Astrocyte (in vitro differentiated cells and primary cell): ENCODE results near the gene AFF3.

Source experiments
- EZH2 ChIP-seq: IDR thresholded peaks from 2 replicates; pipeline ENCODE4 v1.6.1; 2012; ENCODE audit warnings: mild to moderate bottlenecking, low read length, inconsistent platforms; ENCODE audit not compliant: insufficient read depth
- TF ChIP-seq, protein P1 (sequence below): IDR thresholded peaks from 2 replicates; pipeline ENCODE4 v1.5.1; 2011; ENCODE audit warnings: low read depth, mild to moderate bottlenecking, inconsistent platforms, low read length, moderate library complexity; ENCODE audit not compliant: insufficient read depth

DNA sequence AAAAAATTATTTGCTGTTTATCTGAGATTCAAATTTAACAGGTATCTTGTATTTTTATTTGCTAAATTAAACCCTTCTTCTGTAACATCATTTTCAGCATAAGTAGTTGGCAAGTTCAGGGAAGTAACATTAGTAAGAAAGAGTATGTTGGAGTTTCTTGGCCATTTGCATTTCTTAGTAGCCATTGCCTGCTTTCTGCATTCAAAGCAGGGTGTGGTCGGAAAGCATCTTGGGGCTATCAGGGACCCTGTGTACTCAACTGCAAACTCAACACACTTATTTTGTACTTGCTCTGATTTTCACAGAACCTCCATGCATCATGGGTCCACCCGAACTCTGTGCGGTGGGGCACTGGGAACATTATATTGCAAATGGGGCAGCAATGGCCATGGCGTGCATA, 622.2 kb downstream of the AFF3 start:
- TF ChIP-seq, protein P1, sequence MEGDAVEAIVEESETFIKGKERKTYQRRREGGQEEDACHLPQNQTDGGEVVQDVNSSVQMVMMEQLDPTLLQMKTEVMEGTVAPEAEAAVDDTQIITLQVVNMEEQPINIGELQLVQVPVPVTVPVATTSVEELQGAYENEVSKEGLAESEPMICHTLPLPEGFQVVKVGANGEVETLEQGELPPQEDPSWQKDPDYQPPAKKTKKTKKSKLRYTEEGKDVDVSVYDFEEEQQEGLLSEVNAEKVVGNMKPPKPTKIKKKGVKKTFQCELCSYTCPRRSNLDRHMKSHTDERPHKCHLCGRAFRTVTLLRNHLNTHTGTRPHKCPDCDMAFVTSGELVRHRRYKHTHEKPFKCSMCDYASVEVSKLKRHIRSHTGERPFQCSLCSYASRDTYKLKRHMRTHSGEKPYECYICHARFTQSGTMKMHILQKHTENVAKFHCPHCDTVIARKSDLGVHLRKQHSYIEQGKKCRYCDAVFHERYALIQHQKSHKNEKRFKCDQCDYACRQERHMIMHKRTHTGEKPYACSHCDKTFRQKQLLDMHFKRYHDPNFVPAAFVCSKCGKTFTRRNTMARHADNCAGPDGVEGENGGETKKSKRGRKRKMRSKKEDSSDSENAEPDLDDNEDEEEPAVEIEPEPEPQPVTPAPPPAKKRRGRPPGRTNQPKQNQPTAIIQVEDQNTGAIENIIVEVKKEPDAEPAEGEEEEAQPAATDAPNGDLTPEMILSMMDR = no peak
- no peak for TF ChIP-seq EZH2
